ENCODE measurements around the gene OTOP3. TPM values are rescaled to one million over a fixed set of nuclear protein-coding genes. Genes with fewer than 3 reads are reported as not detected.

The OTOP3 gene
- not detected for total RNA-seq

GRCh38 chr17:74935585-74936469 lies at the start of gene OTOP3:
Gene OTOP3, plus strand, starts transcription at chr17:74935898. Its CDS starts 24 bp downstream, at chr17:74935922.

GRCh38 chr17:74892974-74893911 lies 42.5 kb upstream of the OTOP3 start, which contains the start of gene FADS6:
Gene FADS6, minus strand, starts transcription at chr17:74893633. Its CDS starts 38 bp downstream, at chr17:74893595.

GRCh38 chr17:74922694-74923537 lies 12.8 kb upstream of the OTOP3 start, which contains the start of gene USH1G:
Gene USH1G, minus strand, starts transcription at chr17:74923255. Its CDS starts 182 bp downstream, at chr17:74923073.

GRCh38 chr17:74924250-74924948 lies 11.3 kb upstream of the OTOP3 start, which contains the start of gene OTOP2:
Gene OTOP2, plus strand, starts transcription at chr17:74924273. Its CDS starts 360 bp downstream, at chr17:74924633.

GRCh38 chr17:74972107-74972972 lies 36.6 kb downstream of the OTOP3 start, which contains the start of gene HID1:
Gene HID1, minus strand, starts transcription at chr17:74972759. Its CDS starts 103 bp downstream, at chr17:74972656.

GRCh38 chr17:74987418-74987908 lies 51.8 kb downstream of the OTOP3 start, which contains the start of gene CDR2L:
Gene CDR2L, plus strand, starts transcription at chr17:74987632. Its CDS starts 412 bp downstream, at chr17:74988044.

Other genes starting within 250 kb of the OTOP3 start
- gene CD300LF, start 223.0 kb upstream of the OTOP3 start, total RNA-seq: not detected
- gene RAB37, start 198.6 kb upstream of the OTOP3 start, total RNA-seq: under 1 TPM in 1 of 2 donors, not detected in 1; under 0.01 TPM
- gene NHERF1, start 187.3 kb upstream of the OTOP3 start, total RNA-seq: 10 to 100 TPM in 1 of 2 donors, 1 to 10 TPM in 1; 8.9 to 21.6 TPM
- 10 to 100 TPM; 18.6 to 23.0 TPM for gene NAT9, start 159.6 kb upstream of the OTOP3 start, total RNA-seq
- gene GRIN2C, start 76.0 kb upstream of the OTOP3 start, total RNA-seq: not detected
- gene FDXR, start 62.9 kb upstream of the OTOP3 start, total RNA-seq: 10 to 100 TPM; 16.9 to 22.3 TPM
- not detected for gene FADS6, start 42.3 kb upstream of the OTOP3 start, total RNA-seq
- not detected for gene USH1G, start 12.6 kb upstream of the OTOP3 start, total RNA-seq
- not detected for gene OTOP2, start 11.6 kb upstream of the OTOP3 start, total RNA-seq
- gene HID1, start 36.9 kb downstream of the OTOP3 start, total RNA-seq: not detected
- 1 to 10 TPM; 4.1 to 6.0 TPM for gene CDR2L, start 51.7 kb downstream of the OTOP3 start, total RNA-seq
- gene MRPL58, start 76.8 kb downstream of the OTOP3 start, total RNA-seq: 10 to 100 TPM; 29.3 to 36.0 TPM
- gene ATP5PD, start 111.1 kb downstream of the OTOP3 start, total RNA-seq: 100 to 1,000 TPM; 218 to 264 TPM
- gene KCTD2, start 111.3 kb downstream of the OTOP3 start, total RNA-seq: 10 to 100 TPM; 16.0 to 20.0 TPM
- 10 to 100 TPM; 12.0 to 17.0 TPM for gene SLC16A5, start 152.1 kb downstream of the OTOP3 start, total RNA-seq
- gene ARMC7, start 174.1 kb downstream of the OTOP3 start, total RNA-seq: 1 to 10 TPM; 3.8 to 4.0 TPM
- 10 to 100 TPM; 40.3 to 42.6 TPM for gene NT5C, start 195.8 kb downstream of the OTOP3 start, total RNA-seq
- gene JPT1, start 218.6 kb downstream of the OTOP3 start, total RNA-seq: 100 to 1,000 TPM; 109 to 238 TPM
- 10 to 100 TPM; 55.1 to 86.6 TPM for gene SUMO2, start 247.1 kb downstream of the OTOP3 start, total RNA-seq

All from melanocyte of skin (primary cell).